ENCODE data around the gene CAMKMT. TPM values are rescaled to one million over a fixed set of nuclear protein-coding genes. Genes with fewer than 3 reads are reported as not detected.

The CAMKMT gene
- total RNA-seq, 1 donor from 2014 or later = 11.2 TPM

GRCh38 chr2:44533508-44533907 lies 171.8 kb downstream of the CAMKMT start:
- Mint-ChIP-seq H3K27me3 (ENCODE audit: low read depth) (no peaks in the 10 kb centered on the region), H3K4me3 (ENCODE audit: low read depth) (no peak overlapping the region), H3K36me3 (ENCODE audit: low read depth) (peaks cover 7% of the 10 kb centered on the region), H3K9me3 (peaks cover 5% of the 10 kb centered on the region), H3K4me1 (ENCODE audit: low read depth) (no peaks in the 10 kb centered on the region), H3K27ac (no peak overlapping the region)
- DNase-seq (ENCODE audit: low spot score) = no peak
- intact Hi-C loops (cut with micrococcal nuclease) = no loop called here

- no peak for DNase-seq (ENCODE audit: low spot score)
- Mint-ChIP-seq H3K36me3 (ENCODE audit: low read depth) (peaks cover 7% of the 10 kb centered on the region), H3K27me3 (ENCODE audit: low read depth) (no peaks in the 10 kb centered on the region), H3K4me1 (ENCODE audit: low read depth) (no peaks in the 10 kb centered on the region), H3K4me3 (ENCODE audit: low read depth) (no peak overlapping the region), H3K9me3 (peaks cover 5% of the 10 kb centered on the region), H3K27ac (no peak overlapping the region)
- intact Hi-C loops (cut with micrococcal nuclease) = no loop called here
Observed at GRCh38 chr2:44535376-44535775, 173.6 kb downstream of the CAMKMT start.

GRCh38 chr2:44537264-44537663 lies 175.5 kb downstream of the CAMKMT start:
- Mint-ChIP-seq H3K36me3 (ENCODE audit: low read depth) (peaks cover 5% of the 10 kb centered on the region), H3K27me3 (ENCODE audit: low read depth) (no peaks in the 10 kb centered on the region), H3K4me1 (ENCODE audit: low read depth) (peaks cover 1% of the 10 kb centered on the region), H3K4me3 (ENCODE audit: low read depth) (no peak overlapping the region), H3K9me3 (peaks cover 5% of the 10 kb centered on the region), H3K27ac (no peak overlapping the region)
- intact Hi-C loops (cut with micrococcal nuclease) = no loop called here
- no peak for DNase-seq (ENCODE audit: low spot score)

- H3K27ac Mint-ChIP-seq = no peak overlapping the region
- DNase-seq (ENCODE audit: low spot score) = no peak
- H3K27me3 Mint-ChIP-seq (ENCODE audit: low read depth) = no peaks in the 10 kb centered on the region
- H3K9me3 Mint-ChIP-seq = no peaks in the 10 kb centered on the region
- intact Hi-C loops (cut with micrococcal nuclease) = no loop called here
- no peak overlapping the region for H3K4me3 Mint-ChIP-seq (ENCODE audit: low read depth)
- no peaks in the 10 kb centered on the region for H3K36me3 Mint-ChIP-seq (ENCODE audit: low read depth)
- peaks cover 1% of the 10 kb centered on the region for H3K4me1 Mint-ChIP-seq (ENCODE audit: low read depth)
Observed at GRCh38 chr2:44542520-44542919, 180.8 kb downstream of the CAMKMT start.

- Mint-ChIP-seq H3K4me3 (ENCODE audit: low read depth) (no peak overlapping the region), H3K9me3 (no peaks in the 10 kb centered on the region), H3K27me3 (ENCODE audit: low read depth) (no peaks in the 10 kb centered on the region), H3K27ac (no peak overlapping the region), H3K4me1 (ENCODE audit: low read depth) (peaks cover 6% of the 10 kb centered on the region), H3K36me3 (ENCODE audit: low read depth) (no peaks in the 10 kb centered on the region)
- intact Hi-C loops (cut with micrococcal nuclease) = no loop called here
- DNase-seq (ENCODE audit: low spot score) = no peak
Observed at GRCh38 chr2:44543773-44544725, 182.3 kb downstream of the CAMKMT start.

- Mint-ChIP-seq H3K36me3 (ENCODE audit: low read depth) (no peaks in the 10 kb centered on the region), H3K4me1 (ENCODE audit: low read depth) (peaks cover 9% of the 10 kb centered on the region), H3K9me3 (no peaks in the 10 kb centered on the region), H3K4me3 (ENCODE audit: low read depth) (no peak overlapping the region), H3K27me3 (ENCODE audit: low read depth) (no peaks in the 10 kb centered on the region), H3K27ac (no peak overlapping the region)
- intact Hi-C loops (cut with micrococcal nuclease) = no loop called here
- DNase-seq (ENCODE audit: low spot score) = no peak
Observed at GRCh38 chr2:44545005-44545404, 183.3 kb downstream of the CAMKMT start.

GRCh38 chr2:44546459-44547127 lies 184.8 kb downstream of the CAMKMT start:
- H3K9me3 Mint-ChIP-seq = no peaks in the 10 kb centered on the region
- H3K36me3 Mint-ChIP-seq (ENCODE audit: low read depth) = no peaks in the 10 kb centered on the region
- DNase-seq (ENCODE audit: low spot score) = no peak
- no peak overlapping the region for H3K4me3 Mint-ChIP-seq (ENCODE audit: low read depth)
- intact Hi-C loops (cut with micrococcal nuclease) = no loop called here
- peaks cover 15% of the 10 kb centered on the region for H3K4me1 Mint-ChIP-seq (ENCODE audit: low read depth)
- no peaks in the 10 kb centered on the region for H3K27me3 Mint-ChIP-seq (ENCODE audit: low read depth)
- no peak overlapping the region for H3K27ac Mint-ChIP-seq

- Mint-ChIP-seq H3K9me3 (no peaks in the 10 kb centered on the region), H3K36me3 (ENCODE audit: low read depth) (no peaks in the 10 kb centered on the region), H3K27me3 (ENCODE audit: low read depth) (no peaks in the 10 kb centered on the region), H3K4me3 (ENCODE audit: low read depth) (no peak overlapping the region), H3K27ac (no peak overlapping the region), H3K4me1 (ENCODE audit: low read depth) (peaks cover 14% of the 10 kb centered on the region)
- intact Hi-C loops (cut with micrococcal nuclease) = no loop called here
- no peak for DNase-seq (ENCODE audit: low spot score)
Observed at GRCh38 chr2:44547718-44548117, 186.0 kb downstream of the CAMKMT start.

- Mint-ChIP-seq H3K27me3 (ENCODE audit: low read depth) (no peaks in the 10 kb centered on the region), H3K4me3 (ENCODE audit: low read depth) (no peak overlapping the region), H3K27ac (no peak overlapping the region), H3K36me3 (ENCODE audit: low read depth) (no peaks in the 10 kb centered on the region), H3K4me1 (ENCODE audit: low read depth) (peaks cover 14% of the 10 kb centered on the region), H3K9me3 (no peaks in the 10 kb centered on the region)
- no peak for DNase-seq (ENCODE audit: low spot score)
- intact Hi-C loops (cut with micrococcal nuclease) = no loop called here
Observed at GRCh38 chr2:44548221-44549098, 186.7 kb downstream of the CAMKMT start.

GRCh38 chr2:44549099-44549471 lies 187.3 kb downstream of the CAMKMT start:
- Mint-ChIP-seq H3K9me3 (no peaks in the 10 kb centered on the region), H3K4me3 (ENCODE audit: low read depth) (no peak overlapping the region), H3K4me1 (ENCODE audit: low read depth) (peaks cover 14% of the 10 kb centered on the region), H3K36me3 (ENCODE audit: low read depth) (no peaks in the 10 kb centered on the region), H3K27ac (no peak overlapping the region), H3K27me3 (ENCODE audit: low read depth) (no peaks in the 10 kb centered on the region)
- DNase-seq (ENCODE audit: low spot score) = no peak
- intact Hi-C loops (cut with micrococcal nuclease) = no loop called here

- Mint-ChIP-seq H3K27ac (no peak overlapping the region), H3K4me3 (ENCODE audit: low read depth) (no peak overlapping the region), H3K9me3 (no peaks in the 10 kb centered on the region), H3K36me3 (ENCODE audit: low read depth) (no peaks in the 10 kb centered on the region), H3K27me3 (ENCODE audit: low read depth) (no peaks in the 10 kb centered on the region), H3K4me1 (ENCODE audit: low read depth) (peaks cover 14% of the 10 kb centered on the region)
- no peak for DNase-seq (ENCODE audit: low spot score)
- intact Hi-C loops (cut with micrococcal nuclease) = no loop called here
Observed at GRCh38 chr2:44549856-44550255, 188.1 kb downstream of the CAMKMT start.

- intact Hi-C loops (cut with micrococcal nuclease) = no loop called here
- Mint-ChIP-seq H3K27me3 (ENCODE audit: low read depth) (no peaks in the 10 kb centered on the region), H3K36me3 (ENCODE audit: low read depth) (no peaks in the 10 kb centered on the region), H3K9me3 (no peaks in the 10 kb centered on the region), H3K4me3 (ENCODE audit: low read depth) (no peak overlapping the region), H3K27ac (no peak overlapping the region), H3K4me1 (ENCODE audit: low read depth) (peaks cover 14% of the 10 kb centered on the region)
- no peak for DNase-seq (ENCODE audit: low spot score)
Observed at GRCh38 chr2:44550561-44550960, 188.8 kb downstream of the CAMKMT start.
